GM23338 (cell line): Measurements from ENCODE around the gene FBXW2. TPM values are rescaled to one million over a fixed set of nuclear protein-coding genes. Genes with fewer than 3 reads are reported as not detected.

Experiments used
- ATAC-seq: fragments of 200-7000 bp; cut with Tn5 transposase; 3 replicates; pipeline ENCODE4 v1.9.1; 2020
- DNase-seq: peaks from one replicate; pipeline ENCODE4 v3.0.0-alpha.2; 2015; ENCODE audit warnings: low spot score
- H2AFZ ChIP-seq: fragments of 200-600 bp; sonication (generic); 2 replicates; pipeline ENCODE4 v1.8.0; 2016; ENCODE audit warnings: antibody characterized with exemption, mild to moderate bottlenecking, moderate library complexity
- H3F3A ChIP-seq: fragments of 200-600 bp; sonication (generic); replicated peaks from 2 replicates; pipeline ENCODE4 v1.8.0; 2017; ENCODE audit warnings: antibody characterized with exemption, mixed run types, low read depth
- H3K27ac ChIP-seq: fragments of 200-600 bp; sonication (generic); 2 replicates; pipeline ENCODE4 v1.6.1; 2016; ENCODE audit warnings: low read depth
- H3K27me3 ChIP-seq: fragments of 200-600 bp; sonication (generic); 2 replicates; pipeline ENCODE4 v1.8.0; 2016; ENCODE audit warnings: mild to moderate bottlenecking, mixed run types, moderate library complexity; ENCODE audit not compliant: insufficient read depth
- H3K36me3 ChIP-seq: fragments of 200-600 bp; sonication (generic); 2 replicates; pipeline ENCODE4 v1.8.0; 2016; ENCODE audit warnings: mild to moderate bottlenecking; ENCODE audit not compliant: insufficient read depth
- H3K4me1 ChIP-seq: fragments of 200-600 bp; sonication (generic); 2 replicates; pipeline ENCODE4 v1.8.0; 2016; ENCODE audit warnings: mild to moderate bottlenecking, moderate library complexity; ENCODE audit not compliant: insufficient read depth
- H3K4me2 ChIP-seq: fragments of 200-600 bp; sonication (generic); 2 replicates; pipeline ENCODE4 v1.7.1; 2017; ENCODE audit warnings: mixed run types
- H3K4me3 ChIP-seq: fragments of 200-600 bp; sonication (generic); 2 replicates; pipeline ENCODE4 v1.6.1; 2016; ENCODE audit warnings: mixed run types
- H3K79me2 ChIP-seq: fragments of 200-600 bp; sonication (generic); replicated peaks from 2 replicates; pipeline ENCODE4 v1.8.0; 2017; ENCODE audit warnings: mild to moderate bottlenecking; ENCODE audit not compliant: insufficient read depth
- H3K9me2 ChIP-seq: fragments of 200-600 bp; sonication (generic); 2 replicates; pipeline ENCODE4 v1.8.0; 2017; ENCODE audit not compliant: insufficient read depth
- H4K20me1 ChIP-seq: fragments of 200-600 bp; sonication (generic); replicated peaks from 2 replicates; pipeline ENCODE4 v1.8.0; 2017; ENCODE audit warnings: mild to moderate bottlenecking; ENCODE audit not compliant: insufficient read depth
- H3K27ac Mint-ChIP-seq: 2 replicates; pipeline ENCODE4 v1.8.0; 2020; ENCODE audit warnings: inconsistent platforms, mild to moderate bottlenecking, moderate library complexity, mixed read lengths
- H3K27me3 Mint-ChIP-seq: 3 replicates; pipeline ENCODE4 v1.8.0; 2022; ENCODE audit warnings: low read depth, mild to moderate bottlenecking, moderate library complexity, mixed read lengths, inconsistent platforms; ENCODE audit not compliant: insufficient read depth, poor library complexity
- H3K36me3 Mint-ChIP-seq: 3 replicates; pipeline ENCODE4 v1.8.0; 2021; ENCODE audit warnings: low read depth, mild to moderate bottlenecking, inconsistent platforms, moderate library complexity, mixed read lengths
- H3K4me1 Mint-ChIP-seq: 3 replicates; pipeline ENCODE4 v1.8.0; 2020; ENCODE audit warnings: mild to moderate bottlenecking, inconsistent platforms, mixed read lengths
- H3K4me3 Mint-ChIP-seq: 3 replicates; pipeline ENCODE4 v1.8.0; 2021; ENCODE audit warnings: moderate library complexity, mild to moderate bottlenecking, inconsistent platforms, mixed read lengths
- H3K9me3 Mint-ChIP-seq: 3 replicates; pipeline ENCODE4 v1.8.0; 2020; ENCODE audit warnings: moderate library complexity, mild to moderate bottlenecking, inconsistent platforms, mixed read lengths
- CREB1 ChIP-seq: fragments of 250-450 bp; sonication (Bioruptor Pico); IDR thresholded peaks from 2 replicates; pipeline ENCODE4 v1.5.0; 2020; ENCODE audit warnings: low read depth, mild to moderate bottlenecking, moderate library complexity
- EZH2 ChIP-seq: fragments of 200-600 bp; sonication (generic); IDR thresholded peaks from one replicate; pipeline ENCODE4 v1.8.0; 2017; ENCODE audit warnings: antibody characterized with exemption, mild to moderate bottlenecking, low read depth; ENCODE audit not compliant: unreplicated experiment
- EZH2phosphoT487 ChIP-seq: fragments of 200-600 bp; sonication (generic); IDR thresholded peaks from one replicate; pipeline ENCODE4 v1.8.1; 2018; ENCODE audit warnings: antibody characterized with exemption; ENCODE audit not compliant: unreplicated experiment
- JUNB ChIP-seq: IDR thresholded peaks from one replicate; pipeline ENCODE4 v1.6.1; 2016; ENCODE audit warnings: antibody characterized with exemption; ENCODE audit not compliant: unreplicated experiment
- POLR2AphosphoS5 ChIP-seq: IDR thresholded peaks from 2 replicates; pipeline ENCODE4 v1.6.1; 2016; ENCODE audit warnings: antibody characterized with exemption, low read depth
- ZNF331 ChIP-seq: fragments of 250-450 bp; sonication (Bioruptor Pico); IDR thresholded peaks from 2 replicates; pipeline ENCODE4 v1.5.0; 2020; ENCODE audit warnings: low read depth, mild to moderate bottlenecking, moderate library complexity
- polyA plus RNA-seq: library from polyadenylated mRNA; unstranded; fragments of >200 nt; fragmentation: Nextera tagmentation; extraction: Ambion mirVana; gene quantifications from 2 replicates; pipeline ENCODE4 v1.2.1, GENCODE V29; 2016
- total RNA-seq: library from RNA; depleted of rRNA; stranded (reverse); fragments of >200 nt; shearing (Covaris generic); gene quantifications from 2 replicates; pipeline ENCODE4 v1.2.3, GENCODE V29; 2014
- TF ChIP-seq, protein P1 (sequence below), 2 experiments: fragments of 200-600 bp in 1 of 2; sonication (generic) in 1 of 2; conservative IDR thresholded peaks; 2 replicates each; pipeline versions ENCODE4 v1.5.1 to v1.6.1; 2016 to 2017; ENCODE audit warnings: antibody characterized with exemption in 2 of 2, low read depth in 2 of 2, mild to moderate bottlenecking in 2 of 2, moderate library complexity in 1 of 2
- TF ChIP-seq, protein P2 (sequence below): IDR thresholded peaks from one replicate; pipeline ENCODE4 v1.6.1; 2018; ENCODE audit warnings: antibody characterized with exemption; ENCODE audit not compliant: unreplicated experiment
- TF ChIP-seq, protein P3 (sequence below): fragments of 250-450 bp; sonication (Bioruptor Pico); IDR thresholded peaks from 2 replicates; pipeline ENCODE4 v1.5.0; 2020; ENCODE audit warnings: mild to moderate bottlenecking, moderate library complexity
- TF ChIP-seq, protein P4 (sequence below): IDR thresholded peaks from 2 replicates; pipeline ENCODE4 v1.6.1; 2016; ENCODE audit warnings: antibody characterized with exemption

FBXW2 gene
- total and polyA plus RNA-seq, 2 experiments from 2014 or later, result 10.0 to 55.2 TPM

GRCh38 chr9:120708526-120709224 is 84.5 kb downstream of the FBXW2 start:
- no peaks in the 10 kb centered on the region for H3K36me3 Mint-ChIP-seq
- TF ChIP-seq, protein P1, sequence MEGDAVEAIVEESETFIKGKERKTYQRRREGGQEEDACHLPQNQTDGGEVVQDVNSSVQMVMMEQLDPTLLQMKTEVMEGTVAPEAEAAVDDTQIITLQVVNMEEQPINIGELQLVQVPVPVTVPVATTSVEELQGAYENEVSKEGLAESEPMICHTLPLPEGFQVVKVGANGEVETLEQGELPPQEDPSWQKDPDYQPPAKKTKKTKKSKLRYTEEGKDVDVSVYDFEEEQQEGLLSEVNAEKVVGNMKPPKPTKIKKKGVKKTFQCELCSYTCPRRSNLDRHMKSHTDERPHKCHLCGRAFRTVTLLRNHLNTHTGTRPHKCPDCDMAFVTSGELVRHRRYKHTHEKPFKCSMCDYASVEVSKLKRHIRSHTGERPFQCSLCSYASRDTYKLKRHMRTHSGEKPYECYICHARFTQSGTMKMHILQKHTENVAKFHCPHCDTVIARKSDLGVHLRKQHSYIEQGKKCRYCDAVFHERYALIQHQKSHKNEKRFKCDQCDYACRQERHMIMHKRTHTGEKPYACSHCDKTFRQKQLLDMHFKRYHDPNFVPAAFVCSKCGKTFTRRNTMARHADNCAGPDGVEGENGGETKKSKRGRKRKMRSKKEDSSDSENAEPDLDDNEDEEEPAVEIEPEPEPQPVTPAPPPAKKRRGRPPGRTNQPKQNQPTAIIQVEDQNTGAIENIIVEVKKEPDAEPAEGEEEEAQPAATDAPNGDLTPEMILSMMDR (conservative IDR thresholded peaks at IDR 0.05; ENCODE audit: low read depth in 2 of 2), result no peak
- TF ChIP-seq, protein P2, sequence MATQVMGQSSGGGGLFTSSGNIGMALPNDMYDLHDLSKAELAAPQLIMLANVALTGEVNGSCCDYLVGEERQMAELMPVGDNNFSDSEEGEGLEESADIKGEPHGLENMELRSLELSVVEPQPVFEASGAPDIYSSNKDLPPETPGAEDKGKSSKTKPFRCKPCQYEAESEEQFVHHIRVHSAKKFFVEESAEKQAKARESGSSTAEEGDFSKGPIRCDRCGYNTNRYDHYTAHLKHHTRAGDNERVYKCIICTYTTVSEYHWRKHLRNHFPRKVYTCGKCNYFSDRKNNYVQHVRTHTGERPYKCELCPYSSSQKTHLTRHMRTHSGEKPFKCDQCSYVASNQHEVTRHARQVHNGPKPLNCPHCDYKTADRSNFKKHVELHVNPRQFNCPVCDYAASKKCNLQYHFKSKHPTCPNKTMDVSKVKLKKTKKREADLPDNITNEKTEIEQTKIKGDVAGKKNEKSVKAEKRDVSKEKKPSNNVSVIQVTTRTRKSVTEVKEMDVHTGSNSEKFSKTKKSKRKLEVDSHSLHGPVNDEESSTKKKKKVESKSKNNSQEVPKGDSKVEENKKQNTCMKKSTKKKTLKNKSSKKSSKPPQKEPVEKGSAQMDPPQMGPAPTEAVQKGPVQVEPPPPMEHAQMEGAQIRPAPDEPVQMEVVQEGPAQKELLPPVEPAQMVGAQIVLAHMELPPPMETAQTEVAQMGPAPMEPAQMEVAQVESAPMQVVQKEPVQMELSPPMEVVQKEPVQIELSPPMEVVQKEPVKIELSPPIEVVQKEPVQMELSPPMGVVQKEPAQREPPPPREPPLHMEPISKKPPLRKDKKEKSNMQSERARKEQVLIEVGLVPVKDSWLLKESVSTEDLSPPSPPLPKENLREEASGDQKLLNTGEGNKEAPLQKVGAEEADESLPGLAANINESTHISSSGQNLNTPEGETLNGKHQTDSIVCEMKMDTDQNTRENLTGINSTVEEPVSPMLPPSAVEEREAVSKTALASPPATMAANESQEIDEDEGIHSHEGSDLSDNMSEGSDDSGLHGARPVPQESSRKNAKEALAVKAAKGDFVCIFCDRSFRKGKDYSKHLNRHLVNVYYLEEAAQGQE, result no peak
- TF ChIP-seq, protein P3, sequence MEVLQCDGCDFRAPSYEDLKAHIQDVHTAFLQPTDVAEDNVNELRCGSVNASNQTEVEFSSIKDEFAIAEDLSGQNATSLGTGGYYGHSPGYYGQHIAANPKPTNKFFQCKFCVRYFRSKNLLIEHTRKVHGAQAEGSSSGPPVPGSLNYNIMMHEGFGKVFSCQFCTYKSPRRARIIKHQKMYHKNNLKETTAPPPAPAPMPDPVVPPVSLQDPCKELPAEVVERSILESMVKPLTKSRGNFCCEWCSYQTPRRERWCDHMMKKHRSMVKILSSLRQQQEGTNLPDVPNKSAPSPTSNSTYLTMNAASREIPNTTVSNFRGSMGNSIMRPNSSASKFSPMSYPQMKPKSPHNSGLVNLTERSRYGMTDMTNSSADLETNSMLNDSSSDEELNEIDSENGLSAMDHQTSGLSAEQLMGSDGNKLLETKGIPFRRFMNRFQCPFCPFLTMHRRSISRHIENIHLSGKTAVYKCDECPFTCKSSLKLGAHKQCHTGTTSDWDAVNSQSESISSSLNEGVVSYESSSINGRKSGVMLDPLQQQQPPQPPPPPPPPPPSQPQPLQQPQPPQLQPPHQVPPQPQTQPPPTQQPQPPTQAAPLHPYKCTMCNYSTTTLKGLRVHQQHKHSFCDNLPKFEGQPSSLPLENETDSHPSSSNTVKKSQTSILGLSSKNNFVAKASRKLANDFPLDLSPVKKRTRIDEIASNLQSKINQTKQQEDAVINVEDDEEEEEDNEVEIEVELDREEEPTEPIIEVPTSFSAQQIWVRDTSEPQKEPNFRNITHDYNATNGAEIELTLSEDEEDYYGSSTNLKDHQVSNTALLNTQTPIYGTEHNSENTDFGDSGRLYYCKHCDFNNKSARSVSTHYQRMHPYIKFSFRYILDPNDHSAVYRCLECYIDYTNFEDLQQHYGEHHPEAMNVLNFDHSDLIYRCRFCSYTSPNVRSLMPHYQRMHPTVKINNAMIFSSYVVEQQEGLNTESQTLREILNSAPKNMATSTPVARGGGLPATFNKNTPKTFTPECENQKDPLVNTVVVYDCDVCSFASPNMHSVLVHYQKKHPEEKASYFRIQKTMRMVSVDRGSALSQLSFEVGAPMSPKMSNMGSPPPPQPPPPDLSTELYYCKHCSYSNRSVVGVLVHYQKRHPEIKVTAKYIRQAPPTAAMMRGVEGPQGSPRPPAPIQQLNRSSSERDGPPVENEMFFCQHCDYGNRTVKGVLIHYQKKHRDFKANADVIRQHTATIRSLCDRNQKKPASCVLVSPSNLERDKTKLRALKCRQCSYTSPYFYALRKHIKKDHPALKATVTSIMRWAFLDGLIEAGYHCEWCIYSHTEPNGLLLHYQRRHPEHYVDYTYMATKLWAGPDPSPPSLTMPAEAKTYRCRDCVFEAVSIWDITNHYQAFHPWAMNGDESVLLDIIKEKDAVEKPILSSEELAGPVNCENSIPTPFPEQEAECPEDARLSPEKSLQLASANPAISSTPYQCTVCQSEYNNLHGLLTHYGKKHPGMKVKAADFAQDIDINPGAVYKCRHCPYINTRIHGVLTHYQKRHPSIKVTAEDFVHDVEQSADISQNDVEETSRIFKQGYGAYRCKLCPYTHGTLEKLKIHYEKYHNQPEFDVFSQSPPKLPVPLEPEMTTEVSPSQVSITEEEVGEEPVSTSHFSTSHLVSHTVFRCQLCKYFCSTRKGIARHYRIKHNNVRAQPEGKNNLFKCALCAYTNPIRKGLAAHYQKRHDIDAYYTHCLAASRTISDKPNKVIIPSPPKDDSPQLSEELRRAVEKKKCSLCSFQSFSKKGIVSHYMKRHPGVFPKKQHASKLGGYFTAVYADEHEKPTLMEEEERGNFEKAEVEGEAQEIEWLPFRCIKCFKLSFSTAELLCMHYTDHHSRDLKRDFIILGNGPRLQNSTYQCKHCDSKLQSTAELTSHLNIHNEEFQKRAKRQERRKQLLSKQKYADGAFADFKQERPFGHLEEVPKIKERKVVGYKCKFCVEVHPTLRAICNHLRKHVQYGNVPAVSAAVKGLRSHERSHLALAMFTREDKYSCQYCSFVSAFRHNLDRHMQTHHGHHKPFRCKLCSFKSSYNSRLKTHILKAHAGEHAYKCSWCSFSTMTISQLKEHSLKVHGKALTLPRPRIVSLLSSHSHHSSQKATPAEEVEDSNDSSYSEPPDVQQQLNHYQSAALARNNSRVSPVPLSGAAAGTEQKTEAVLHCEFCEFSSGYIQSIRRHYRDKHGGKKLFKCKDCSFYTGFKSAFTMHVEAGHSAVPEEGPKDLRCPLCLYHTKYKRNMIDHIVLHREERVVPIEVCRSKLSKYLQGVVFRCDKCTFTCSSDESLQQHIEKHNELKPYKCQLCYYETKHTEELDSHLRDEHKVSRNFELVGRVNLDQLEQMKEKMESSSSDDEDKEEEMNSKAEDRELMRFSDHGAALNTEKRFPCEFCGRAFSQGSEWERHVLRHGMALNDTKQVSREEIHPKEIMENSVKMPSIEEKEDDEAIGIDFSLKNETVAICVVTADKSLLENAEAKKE, result no peak
- no peak for TF ChIP-seq ZNF331 (CRISPR knock-in tag)
- TF ChIP-seq EZH2phosphoT487, result no peak
- no peak for TF ChIP-seq CREB1 (CRISPR knock-in tag)
- no peak for TF ChIP-seq JUNB
- TF ChIP-seq, protein P4, sequence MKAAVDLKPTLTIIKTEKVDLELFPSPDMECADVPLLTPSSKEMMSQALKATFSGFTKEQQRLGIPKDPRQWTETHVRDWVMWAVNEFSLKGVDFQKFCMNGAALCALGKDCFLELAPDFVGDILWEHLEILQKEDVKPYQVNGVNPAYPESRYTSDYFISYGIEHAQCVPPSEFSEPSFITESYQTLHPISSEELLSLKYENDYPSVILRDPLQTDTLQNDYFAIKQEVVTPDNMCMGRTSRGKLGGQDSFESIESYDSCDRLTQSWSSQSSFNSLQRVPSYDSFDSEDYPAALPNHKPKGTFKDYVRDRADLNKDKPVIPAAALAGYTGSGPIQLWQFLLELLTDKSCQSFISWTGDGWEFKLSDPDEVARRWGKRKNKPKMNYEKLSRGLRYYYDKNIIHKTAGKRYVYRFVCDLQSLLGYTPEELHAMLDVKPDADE, result no peak
- TF ChIP-seq POLR2AphosphoS5, result no peak
- no peak for TF ChIP-seq EZH2
- H3K4me2 ChIP-seq, result no peak overlapping the region
- H3K27me3 ChIP-seq, result peaks cover 23% of the 10 kb centered on the region
- H3K4me3 ChIP-seq, result no peak overlapping the region
- no peak for ATAC-seq
- no peak overlapping the region for H3K4me3 Mint-ChIP-seq
- peaks cover 9% of the 10 kb centered on the region for H4K20me1 ChIP-seq
- H3K4me1 Mint-ChIP-seq, result peaks cover 7% of the 10 kb centered on the region; the same call in 2 of the 3 replicates
- H3K79me2 ChIP-seq, result 0 out of 2 replicates have a peak, but pooled peaks cover 5% of the 10 kb centered on the region
- H3K27ac Mint-ChIP-seq, result no peak overlapping the region
- H2AFZ ChIP-seq, result no peak overlapping the region
- H3K4me1 ChIP-seq, result no peaks in the 10 kb centered on the region
- H3K9me3 Mint-ChIP-seq, result no peaks in the 10 kb centered on the region
- H3K27ac ChIP-seq, result no peak overlapping the region
- no peaks in the 10 kb centered on the region for H3K9me2 ChIP-seq
- H3K36me3 ChIP-seq, result no peaks in the 10 kb centered on the region
- H3K27me3 Mint-ChIP-seq, result peaks cover 17% of the 10 kb centered on the region
- no peaks in the 10 kb centered on the region for H3F3A ChIP-seq
- no peak for DNase-seq
